GM21526 (cell line): Measurements from ENCODE around the gene KBTBD6.
"Not testable (repeated sequence)": the region's sequence is repeated elsewhere in the genome, so short reads cannot be mapped to it uniquely, and the experiment has no call there.

Source experiments
- ATAC-seq: cut with Tn5 transposase; IDR thresholded peaks from one replicate; pipeline ENCODE4 v1.9.1; 2021; ENCODE audit warnings: moderate library complexity; ENCODE audit not compliant: unreplicated experiment, low FRiP score

Gene KBTBD6, protein sequence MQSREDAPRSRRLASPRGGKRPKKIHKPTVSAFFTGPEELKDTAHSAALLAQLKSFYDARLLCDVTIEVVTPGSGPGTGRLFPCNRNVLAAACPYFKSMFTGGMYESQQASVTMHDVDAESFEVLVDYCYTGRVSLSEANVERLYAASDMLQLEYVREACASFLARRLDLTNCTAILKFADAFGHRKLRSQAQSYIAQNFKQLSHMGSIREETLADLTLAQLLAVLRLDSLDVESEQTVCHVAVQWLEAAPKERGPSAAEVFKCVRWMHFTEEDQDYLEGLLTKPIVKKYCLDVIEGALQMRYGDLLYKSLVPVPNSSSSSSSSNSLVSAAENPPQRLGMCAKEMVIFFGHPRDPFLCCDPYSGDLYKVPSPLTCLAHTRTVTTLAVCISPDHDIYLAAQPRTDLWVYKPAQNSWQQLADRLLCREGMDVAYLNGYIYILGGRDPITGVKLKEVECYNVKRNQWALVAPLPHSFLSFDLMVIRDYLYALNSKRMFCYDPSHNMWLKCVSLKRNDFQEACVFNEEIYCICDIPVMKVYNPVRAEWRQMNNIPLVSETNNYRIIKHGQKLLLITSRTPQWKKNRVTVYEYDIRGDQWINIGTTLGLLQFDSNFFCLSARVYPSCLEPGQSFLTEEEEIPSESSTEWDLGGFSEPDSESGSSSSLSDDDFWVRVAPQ

DNA sequence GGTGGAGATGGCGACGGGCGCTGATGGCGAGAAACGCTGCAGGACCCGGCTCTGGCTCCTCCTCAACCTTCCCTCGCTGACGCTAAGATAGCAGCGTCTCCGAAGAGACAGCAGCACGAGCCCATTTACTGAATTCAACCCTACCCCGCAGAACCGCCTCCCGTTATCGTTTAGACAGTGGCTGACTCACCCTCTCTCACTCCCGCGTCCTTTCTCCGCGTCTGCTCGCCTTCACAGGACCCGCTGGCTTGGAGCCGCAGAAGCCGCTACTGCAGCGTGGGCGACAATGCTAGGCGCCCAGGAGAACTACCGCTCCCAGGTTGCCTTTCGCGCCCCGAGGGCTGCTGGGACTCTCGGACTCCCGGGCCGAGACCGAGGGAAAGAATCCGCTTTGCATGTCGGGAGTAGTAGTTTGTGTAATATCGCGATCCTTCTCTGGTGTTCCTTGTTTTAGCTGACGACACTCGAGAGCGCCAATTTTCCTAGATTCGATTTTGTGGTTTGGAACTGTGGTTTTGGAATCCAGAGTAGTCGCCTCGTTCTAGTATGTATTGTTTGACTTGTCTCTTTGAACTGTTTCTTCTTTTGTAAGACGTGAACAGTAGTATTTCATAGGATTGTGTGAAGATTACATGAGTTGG, at the start of gene KBTBD6:
Gene KBTBD6, minus strand, starts transcription at position 291 of the 641 bp plus-strand sequence. CDS start 291 bp downstream, outside the sequence.
- peak; percentile 97 for ATAC-seq

DNA sequence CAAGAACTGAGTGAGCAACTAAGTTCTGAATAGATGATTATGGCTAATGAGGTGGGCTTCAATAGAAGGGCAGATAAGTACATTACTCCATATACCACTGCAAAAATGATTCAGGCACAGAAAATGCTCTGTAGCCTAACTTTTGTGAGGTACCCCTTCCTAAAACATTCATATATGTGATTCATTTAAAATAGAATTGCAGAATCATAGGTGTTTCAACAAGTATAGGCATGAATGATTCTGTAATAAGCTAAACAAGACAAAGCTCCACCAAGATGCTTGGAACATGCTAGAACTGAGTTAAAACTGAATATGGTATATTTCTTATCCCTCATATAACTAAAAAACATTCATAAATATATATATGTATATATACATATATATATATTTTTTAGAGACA, 49.6 kb upstream of the KBTBD6 start:
- ATAC-seq = no peak

DNA sequence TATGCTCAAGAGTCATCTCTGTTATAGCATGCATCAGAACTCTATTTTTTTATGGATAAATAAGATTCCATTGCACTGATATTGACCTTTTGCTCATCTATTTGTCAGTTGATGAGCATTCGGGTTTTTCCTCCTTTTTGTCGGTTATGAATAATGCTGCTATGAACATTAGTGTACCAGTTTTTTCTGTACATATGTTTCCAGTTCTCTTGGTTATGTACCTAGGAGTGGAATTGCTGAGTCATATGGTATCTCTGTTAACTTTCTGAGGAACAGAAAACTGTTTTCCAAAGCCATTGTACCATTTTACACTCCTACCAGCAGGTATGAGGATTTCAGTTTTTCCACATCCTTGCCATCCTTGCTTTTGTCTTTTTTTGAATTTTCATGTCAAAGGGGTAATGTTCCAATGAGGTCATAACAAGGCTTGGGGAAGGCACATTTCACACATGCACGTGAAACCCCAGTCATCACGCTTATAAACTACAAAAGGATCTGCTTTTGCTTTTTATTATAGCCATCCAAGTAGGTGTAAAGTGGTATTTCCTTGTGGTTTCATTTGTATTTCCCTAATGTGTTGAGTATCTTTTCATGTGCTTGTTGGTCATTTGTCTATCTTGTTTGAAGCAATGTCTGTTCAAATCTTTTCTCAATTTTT, 47.1 kb upstream of the KBTBD6 start:
- ATAC-seq = no peak

DNA sequence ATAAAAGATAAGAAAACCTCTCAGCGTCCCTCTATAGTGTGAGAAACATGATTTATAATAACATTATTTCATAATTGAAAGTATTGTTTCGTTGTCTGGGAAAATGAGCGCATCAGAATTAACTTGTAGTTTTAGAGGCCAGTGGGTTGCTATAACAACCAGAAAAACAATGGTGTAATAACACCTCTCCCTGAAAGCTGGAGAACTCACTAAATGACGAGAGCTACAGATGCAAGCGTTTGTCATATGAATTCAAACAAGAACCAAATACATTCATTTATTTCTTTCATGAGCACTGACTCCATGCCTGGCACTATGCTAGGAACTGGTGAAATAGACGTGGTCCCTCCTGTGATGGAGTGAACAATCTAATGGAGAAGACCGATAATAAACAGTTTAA, 45.4 kb upstream of the KBTBD6 start:
- ATAC-seq = no peak

DNA sequence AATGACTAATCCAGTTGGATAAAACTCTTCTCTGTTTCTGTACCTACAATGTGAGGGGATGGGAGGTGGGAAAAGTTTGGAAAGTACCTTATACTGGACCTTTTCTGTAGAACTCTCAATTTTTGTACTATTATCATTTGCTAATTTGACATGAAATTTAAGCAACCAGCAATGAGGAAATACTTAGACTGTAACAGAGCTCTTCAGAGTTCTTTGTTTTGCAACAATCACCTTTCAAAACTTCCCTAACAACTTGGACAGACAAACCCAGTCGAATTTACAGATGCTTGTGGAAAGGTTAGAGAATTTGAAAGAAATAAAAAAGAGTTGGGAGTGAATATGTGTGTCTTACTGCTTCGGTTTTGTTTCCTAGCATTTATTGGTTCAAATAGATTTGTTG, 45.0 kb upstream of the KBTBD6 start:
- no peak for ATAC-seq

DNA sequence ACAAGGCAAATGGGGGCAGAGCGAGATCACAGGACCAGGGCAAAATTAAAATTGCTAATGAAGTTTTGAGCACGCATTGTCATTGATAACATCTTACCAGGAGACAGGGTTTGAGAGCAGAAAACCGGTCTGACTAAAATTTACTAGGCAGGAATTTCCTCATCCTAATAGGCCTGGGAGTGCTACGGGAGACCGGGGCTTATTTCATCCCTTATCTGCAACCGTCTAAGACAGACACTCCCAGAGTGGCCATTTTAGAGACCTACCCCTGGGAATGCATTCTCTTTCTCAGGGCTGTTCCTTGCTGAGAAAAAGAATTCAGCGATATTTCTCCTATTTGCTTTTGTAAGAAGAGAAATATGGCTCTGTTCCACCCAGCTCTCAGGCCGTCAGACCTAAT, 43.0 kb upstream of the KBTBD6 start:
- not testable (repeated sequence) for ATAC-seq

DNA sequence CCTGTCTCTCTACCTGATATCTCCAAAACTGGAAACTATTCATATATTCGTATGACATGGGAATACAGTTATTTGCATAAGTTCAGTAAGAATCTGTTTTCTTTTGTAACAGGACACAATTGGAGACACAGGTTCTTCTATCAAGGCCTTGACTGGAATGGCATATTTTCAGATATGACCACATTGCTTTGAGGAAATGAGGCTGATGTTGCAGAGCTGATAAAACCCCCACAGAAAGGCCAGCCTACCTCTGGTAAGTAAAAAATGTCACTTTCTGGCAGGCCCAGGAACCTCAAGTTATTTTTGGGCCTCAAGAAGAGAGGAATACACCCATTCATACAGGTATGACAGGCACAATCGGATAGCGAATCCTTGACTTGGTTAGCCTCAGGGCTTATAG, 29.5 kb upstream of the KBTBD6 start:
- ATAC-seq = no peak

DNA sequence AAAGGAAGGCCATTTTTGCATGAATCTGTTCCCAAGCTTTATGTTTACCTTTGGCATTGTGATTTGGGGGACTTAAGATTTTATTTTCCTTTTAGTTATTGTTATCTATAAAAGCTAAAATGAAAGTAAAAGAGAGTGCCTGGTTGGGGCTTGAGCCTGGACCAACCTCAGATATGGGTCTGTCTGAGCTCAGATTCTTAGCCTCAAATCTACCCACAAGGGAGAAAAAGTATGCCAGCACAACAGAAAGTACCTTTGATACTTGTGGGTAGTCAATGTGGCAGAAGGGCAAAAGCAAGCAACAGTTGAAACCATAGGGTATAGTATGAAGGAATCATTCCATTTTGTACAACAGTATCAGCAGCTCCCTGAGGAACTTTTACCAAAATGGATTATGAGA, 26.6 kb upstream of the KBTBD6 start:
- ATAC-seq = no peak

DNA sequence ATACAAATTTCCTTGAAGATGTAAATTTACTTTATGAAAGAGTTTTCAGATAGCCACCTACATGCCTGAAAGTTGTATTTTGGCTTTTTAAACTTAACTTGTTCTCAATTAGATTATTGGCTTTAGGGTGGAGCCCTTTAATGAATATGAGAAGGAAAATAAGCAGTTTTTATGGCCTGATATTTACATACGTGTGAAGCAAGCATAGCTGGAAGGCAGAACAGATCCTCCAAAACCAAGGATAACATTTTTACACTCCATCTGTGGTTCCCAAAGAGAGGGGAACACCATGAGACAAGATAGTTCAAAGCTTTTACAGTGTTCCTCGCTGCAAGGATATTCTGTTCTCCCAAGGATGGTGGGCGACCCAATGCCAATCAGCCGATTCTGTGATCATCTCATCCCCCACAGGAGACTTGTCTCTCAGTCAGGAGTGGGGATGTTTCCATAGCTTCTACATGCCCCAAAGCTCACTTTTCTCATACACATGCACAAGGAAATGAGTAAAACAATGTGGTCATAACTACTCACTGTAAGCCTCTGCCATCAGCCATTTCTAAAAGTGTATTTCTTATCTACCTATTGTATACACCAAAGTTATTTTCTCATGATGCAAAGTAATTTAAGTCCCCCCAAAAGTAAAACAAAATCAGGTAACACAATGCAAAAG, 24.6 kb upstream of the KBTBD6 start:
- ATAC-seq = no peak

DNA sequence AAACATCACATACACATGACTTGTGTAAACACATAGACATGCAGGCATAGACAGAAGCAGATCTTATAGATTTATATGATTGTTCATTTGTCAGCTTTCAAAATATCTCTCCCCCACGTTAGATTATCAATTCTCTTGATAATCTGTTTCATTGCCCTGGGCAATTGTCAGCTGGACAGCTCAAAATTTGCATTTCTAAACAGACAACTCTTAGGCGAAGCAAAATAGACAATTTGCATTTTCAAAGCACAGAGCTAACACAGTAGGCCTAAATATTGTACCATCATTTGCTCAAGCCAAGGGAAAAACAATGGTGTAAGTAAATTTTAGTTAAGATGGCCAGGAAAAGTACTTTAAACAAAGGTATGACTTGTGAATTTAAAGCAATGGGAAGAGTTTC, 24.0 kb upstream of the KBTBD6 start:
- no peak for ATAC-seq

DNA sequence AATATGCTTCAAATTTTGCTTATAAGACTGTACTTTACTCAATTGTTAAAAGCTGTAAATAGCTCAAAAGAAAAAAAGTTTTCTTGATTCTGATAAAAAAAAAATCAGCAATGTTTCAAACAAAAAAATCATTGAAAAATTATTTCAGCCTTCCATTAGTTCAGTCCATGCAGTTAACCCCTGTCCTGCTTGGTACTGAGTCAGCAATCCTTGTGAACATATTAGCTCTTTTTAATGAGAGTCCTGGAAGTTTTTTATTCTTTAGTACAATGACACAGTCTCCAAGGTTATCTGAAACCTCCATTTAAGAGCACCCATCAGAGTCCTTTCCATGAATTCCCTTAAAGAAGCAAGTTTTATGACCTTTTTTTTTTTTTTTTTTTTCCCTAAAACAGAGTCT, 21.4 kb upstream of the KBTBD6 start:
- ATAC-seq = no peak

DNA sequence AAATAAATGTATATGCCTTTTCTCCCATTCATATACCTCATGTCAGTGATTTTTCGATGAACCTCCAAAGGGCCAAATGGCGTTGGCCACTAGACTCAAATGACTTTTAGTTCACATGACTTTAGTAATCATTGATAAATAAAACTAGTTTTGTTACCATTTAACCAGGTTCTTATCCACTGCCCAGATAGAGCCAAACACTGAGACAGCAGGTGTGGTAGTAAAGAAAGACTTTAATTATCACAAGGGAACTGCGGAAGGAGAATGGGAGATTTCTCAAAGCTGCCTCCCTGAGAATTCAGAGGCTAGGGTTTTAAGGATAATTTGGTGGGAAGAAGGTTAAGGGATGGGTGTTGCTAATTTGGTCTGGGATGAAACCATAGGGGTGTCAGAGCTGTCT, 19.4 kb upstream of the KBTBD6 start:
- no peak for ATAC-seq

DNA sequence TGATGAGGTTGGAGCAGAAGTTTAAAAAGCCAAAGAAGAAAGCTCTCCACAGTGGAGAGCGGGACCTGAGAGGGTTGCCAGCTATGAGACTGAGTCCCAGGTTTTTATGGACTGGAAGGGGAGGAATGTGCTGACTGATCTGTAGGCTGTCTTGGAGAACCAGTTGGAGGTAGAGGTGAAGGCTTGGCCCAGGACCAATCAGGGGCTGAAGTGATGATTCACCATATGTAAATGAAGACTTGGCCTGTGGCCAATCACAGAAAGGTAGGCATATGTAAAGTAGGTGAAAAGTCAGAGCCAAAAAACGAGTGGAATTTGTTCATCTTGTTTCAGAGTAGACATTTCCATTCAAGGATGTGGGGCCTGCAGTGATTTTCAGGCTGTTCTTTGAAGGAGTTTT, 17.5 kb upstream of the KBTBD6 start:
- no peak for ATAC-seq

DNA sequence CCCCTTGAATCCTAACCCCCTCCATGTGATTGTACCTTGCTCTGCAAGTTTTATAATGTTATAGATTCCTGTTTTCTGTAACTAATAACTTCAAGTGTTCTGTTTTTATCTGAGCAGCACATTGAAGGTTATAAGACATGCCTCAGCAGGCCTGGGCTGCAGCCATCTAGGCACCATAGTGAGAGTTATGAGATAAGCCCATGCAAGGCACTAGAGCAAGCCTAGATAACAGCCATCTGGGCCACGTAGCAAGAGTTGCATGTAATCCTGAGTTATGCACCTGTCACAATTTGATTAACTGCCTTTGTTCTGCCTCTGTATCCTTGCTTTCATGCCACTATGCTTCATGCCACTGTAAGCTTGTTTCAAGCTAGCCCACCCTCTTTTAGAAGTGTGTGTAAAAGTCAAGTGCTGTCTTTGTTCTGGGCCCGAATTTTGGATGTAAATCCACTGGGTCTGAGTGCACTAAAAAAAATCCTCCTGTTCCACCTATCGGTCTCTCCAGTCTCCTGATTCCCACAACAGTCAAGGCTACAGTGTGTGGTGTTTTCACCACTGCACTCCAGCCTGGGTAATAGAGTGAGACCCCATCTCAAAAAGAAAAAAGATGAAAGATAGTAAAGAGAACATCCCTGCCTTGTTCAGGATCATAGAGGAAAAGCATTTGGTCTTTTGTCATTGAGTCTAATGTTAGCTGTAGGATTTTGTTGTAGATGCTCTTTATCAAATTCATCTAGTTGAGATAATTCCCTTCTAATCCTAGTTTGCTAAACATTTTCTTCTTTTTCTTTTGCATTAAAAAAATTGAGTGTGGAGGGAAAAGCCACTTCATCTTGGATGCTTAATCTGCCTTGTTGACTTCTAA, 16.0 kb upstream of the KBTBD6 start:
- no peak for ATAC-seq

DNA sequence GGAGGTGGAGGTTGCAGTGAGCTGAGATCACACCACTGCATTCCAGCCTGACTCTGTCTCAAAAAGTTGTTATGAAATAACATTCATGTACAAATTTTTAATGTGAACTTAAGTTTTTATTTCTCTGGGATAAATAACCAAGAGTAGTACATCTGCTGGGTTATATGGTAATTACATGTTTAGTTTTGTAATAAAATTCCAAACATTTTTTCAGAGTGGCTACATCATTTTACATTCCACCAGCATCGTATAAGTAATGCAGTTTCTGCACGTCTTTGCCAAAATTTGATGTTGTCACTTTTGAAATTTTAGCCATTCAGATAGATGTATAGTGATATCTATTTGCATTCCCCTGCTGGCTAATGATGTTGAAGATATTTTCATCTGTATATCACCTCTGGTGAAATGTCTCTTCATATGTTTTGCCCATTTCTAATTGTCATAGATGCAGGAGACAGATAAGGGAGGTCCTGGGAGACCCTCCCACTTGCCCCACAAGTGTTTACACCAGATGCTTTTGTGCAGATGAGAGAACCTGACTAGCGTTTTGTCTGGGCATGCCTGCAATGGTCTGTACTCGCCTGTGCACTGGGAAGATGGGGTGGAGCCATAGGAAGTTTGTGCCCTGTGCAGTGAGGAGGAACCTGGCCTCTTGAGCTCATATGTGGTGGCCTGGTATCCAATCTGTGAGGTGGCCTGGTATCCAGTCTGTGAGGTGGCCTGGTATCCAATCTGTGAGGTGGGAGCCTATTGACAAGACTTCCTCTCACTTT, 12.7 kb upstream of the KBTBD6 start:
- no peak for ATAC-seq

DNA sequence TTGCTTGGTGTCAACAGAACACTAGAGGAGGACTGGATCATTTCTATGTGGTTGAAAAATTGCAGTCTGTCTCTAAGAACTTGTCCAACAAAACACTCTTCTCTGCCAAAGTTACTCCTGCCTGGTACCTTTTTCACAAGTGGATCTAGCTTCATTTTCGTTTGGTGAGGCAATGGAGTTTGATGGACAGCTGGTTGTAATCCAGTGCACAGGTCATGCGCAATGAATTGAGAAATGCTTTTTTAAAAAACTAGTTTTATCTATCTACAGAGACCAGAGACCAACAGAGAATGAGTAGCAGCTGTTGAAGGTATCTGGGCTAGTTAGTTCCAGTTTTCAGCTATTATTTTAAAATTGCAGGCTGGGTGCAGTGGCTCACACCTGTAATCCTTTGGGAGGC, 12.0 kb upstream of the KBTBD6 start:
- no peak for ATAC-seq

DNA sequence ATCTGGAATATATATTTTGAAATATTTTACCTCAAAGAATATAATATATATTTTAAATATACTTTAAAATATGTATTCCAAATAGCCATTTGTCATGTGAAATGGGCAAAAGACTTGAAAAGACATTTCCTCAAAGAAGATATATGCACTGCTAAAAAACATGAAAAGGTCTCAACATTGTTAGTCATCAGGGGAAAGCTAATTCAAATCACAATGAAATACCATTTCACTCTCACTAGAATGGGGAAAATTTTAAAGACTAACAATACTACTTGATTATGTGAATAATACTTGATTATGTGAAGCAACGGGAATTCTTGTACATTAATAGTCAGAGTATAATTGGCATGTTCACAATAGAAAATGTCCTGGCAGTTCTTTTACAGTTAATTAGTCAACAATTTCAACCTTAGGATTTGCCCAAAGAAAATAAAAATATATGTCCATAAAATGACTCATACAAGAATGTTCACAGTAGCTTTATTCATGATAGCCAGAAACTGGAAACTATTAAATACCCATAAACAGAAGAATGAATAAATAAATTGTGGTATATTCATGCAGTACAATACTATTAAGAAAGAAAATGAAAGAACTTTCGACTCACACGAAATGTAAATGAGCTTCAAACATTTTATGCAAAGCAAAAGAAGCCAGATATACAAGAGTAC, 6.8 kb upstream of the KBTBD6 start:
- no peak for ATAC-seq

DNA sequence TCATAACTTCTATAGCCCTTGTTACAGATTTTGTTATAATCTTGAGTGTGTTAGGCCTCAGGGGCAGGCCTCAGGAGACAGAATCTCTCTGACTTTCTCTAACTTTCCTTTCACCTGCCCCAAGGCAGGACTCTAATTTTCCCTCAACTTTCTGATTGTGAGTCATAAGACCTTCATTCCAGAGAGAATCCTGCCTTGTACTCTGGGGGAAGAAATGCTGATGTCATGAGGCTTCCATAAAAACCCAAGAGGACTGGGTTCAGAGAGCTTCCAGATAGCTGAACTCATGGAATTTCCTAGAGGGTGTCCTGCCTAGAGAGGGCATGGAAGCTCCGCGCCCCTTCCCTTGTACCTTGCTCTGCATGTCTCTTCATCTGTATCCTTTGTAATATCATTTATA, 5.3 kb upstream of the KBTBD6 start:
- ATAC-seq = no peak
